ENCODE results near the gene GPM6B.
"Not testable (repeated sequence)": the region's sequence is repeated elsewhere in the genome, so short reads cannot be mapped to it uniquely, and the experiment has no call there.

GPM6B gene

DNA sequence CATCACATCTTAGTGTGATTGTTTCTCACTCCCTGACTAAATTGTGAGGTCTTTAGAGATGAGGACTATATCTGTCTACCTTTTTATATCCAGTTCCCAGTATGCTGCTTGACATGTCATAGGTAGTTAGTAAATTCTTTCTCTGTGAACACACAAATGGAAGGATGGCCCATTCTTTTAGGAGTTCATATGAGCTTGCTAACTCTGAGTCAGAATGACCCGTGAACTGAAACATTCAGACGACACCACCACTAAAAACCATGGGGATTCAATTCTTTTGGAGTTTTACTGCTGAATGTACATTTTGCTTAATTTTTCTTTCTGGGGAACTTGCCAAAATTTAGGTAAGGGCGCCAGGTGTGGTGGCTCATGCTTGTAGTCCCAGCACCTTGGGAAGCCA, 68.4 kb downstream of the GPM6B start:
- FAIRE-seq, result no peak
- TF ChIP-seq POLR2A (IDR thresholded peaks at IDR 0.05; ENCODE audit: low read depth, low read length), result no peak
- DNase-seq (ENCODE audit: insufficient read length, low spot score), result no peak

DNA sequence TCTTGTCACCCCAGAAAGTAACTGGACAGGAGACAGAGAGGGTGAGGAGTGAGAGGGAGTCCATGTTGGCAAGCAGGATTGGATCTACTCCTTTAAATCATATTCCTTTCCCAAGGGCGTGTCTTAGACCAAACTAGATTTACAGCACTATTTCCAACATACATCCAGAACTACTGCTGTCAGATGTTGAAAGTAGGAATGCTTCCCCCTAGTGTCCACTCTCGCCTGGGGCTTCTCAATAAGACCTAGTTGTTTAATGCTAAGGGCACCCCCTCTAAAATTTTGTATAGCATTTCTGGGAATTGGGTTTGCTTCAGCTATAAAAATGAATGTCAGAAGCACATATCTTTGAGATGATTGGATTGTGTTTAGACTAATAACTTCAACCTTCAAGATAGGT, 69.1 kb downstream of the GPM6B start:
- FAIRE-seq (no peak), DNase-seq (ENCODE audit: insufficient read length, low spot score) (no peak)
- no peak for TF ChIP-seq POLR2A (IDR thresholded peaks at IDR 0.05; ENCODE audit: low read depth, low read length)

DNA sequence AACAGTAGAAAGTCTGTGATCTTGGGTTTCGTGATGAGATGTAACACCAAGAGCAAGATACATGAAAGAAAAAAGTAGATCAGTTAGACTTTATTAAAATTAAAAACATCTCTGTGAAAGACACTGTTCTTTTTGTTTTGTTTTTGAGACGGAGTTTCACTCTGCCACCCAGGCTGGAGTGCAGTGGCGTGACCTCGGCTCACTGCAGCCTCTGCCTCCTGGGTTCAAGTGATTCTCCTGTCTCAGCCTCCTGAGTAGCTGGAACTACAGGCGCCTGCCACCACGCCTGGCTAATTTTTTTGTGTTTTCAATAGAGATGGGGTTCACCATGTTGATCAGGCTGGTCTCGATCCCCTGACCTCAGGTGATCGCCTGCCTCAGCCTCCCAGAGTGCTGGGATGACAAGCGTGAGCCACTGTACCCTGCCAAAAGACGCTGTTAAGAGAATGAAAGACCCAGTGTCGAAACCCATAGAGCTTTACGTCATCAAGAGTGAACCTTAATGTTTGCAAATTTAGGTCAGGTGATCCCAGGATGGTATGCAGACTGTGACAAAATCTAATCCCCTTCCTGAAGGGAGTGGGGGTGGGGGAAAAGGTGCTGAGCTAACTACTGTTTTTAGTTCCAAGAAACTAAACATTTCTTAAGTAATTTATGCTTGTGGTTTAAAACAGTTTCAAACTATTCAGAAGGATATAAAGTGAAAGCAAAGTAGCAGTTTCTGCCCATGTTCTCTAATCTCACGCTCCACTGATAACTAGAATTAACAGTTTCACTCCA, 74.3 kb downstream of the GPM6B start:
- no peak for TF ChIP-seq POLR2A (IDR thresholded peaks at IDR 0.05; ENCODE audit: low read depth, low read length)
- no peak for DNase-seq (ENCODE audit: insufficient read length, low spot score)
- no peak for FAIRE-seq

DNA sequence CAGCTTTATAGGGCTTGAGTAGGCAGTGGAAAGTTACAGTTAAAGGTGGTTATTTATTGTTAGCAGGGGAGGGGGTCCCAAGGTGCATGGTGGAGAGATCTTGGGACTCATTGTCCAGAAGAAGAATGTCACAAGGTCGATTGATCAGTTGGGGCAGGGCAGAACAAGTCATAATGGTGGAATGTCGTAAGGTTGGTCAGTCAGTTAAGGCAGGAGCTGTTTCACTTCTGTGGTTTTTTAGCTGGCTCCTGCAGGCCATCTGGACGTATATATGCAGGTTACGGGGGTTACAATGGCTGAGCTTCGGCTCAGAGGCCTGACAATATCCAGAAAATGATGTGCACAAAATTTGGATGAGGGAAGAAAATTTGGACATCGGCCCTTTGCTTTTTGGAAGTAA, 75.2 kb downstream of the GPM6B start:
- no peak for TF ChIP-seq POLR2A (IDR thresholded peaks at IDR 0.05; ENCODE audit: low read depth, low read length)
- FAIRE-seq (no peak), DNase-seq (ENCODE audit: insufficient read length, low spot score) (no peak)

DNA sequence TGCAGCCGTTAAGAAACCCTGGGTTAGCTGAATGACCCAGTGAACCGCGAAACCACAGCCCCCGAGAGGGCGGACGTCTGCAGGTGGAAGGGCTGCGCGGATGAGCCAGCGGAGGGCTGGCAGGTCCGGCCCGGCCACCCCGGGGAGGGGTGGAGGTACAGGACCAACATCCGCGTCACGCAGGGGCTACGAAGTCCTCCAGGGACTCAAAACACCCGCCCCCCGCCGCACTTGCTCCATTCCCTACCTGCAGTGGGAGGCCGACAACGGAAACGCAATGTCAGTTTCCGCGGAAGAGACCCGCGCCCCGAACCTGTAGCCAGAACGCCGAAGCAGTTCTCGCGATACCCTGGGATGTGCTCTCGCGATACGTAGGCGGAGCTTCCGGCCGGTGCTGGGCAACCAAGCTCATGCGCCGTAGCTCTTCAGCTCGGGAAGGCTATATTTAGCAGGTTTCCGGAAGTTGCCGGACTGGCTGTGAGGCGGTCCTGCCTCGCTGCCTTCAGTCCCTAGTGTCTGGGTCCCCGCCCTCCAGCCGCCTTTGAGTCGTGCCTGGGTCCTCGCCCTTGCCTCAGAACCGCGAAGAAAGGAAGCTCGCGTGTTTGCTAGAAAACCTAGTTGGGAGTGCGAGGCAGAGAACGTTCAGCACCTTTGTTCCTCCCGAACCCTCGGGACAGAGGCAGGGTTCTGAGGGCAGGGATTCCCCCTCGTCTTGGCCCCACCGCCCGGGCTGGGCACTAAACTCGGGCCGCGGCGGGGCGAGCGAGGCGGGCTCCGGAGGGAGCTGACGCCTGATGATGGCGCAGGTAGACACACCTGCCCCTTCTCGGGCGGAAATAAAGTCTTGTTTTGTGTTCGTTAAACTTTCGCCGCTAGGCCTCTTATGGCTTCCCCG, 82.4 kb downstream of the GPM6B start, which contains the start of the genes OFD1 and TRAPPC2:
Gene OFD1 (plus strand): TSS at position 471 of the 895 bp plus-strand sequence. CDS start 324 bp downstream, at position 795.
Gene TRAPPC2 (minus strand): TSS at position 343 of the 895 bp plus-strand sequence. CDS start 14,657 bp downstream, outside the sequence.
- DNase-seq (ENCODE audit: insufficient read length, low spot score) (peak; percentile 51), FAIRE-seq (peak; percentile 69)
- TF ChIP-seq POLR2A (IDR thresholded peaks at IDR 0.05; ENCODE audit: low read depth, low read length), result peak; percentile 65

DNA sequence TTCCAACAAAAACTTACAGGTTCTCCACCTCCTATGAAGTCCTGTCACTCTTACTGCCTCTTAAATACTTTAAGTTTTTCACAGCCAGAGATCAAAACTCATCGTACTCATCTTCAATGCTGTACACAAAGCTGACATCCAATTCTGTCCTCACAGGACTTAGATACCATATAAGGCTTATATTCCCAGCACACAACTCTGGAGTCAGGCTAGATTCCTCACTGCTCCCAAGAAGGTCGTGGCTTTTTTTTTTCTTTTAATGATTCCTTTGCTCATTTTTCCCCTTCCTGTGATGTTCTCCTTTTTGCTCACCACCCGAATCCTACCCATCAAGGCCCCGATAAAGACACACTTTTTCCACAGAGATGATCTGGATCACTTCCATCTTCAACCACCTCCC, 83.4 kb downstream of the GPM6B start:
- no peak for FAIRE-seq
- DNase-seq (ENCODE audit: insufficient read length, low spot score), result no peak
- TF ChIP-seq POLR2A (IDR thresholded peaks at IDR 0.05; ENCODE audit: low read depth, low read length), result no peak

DNA sequence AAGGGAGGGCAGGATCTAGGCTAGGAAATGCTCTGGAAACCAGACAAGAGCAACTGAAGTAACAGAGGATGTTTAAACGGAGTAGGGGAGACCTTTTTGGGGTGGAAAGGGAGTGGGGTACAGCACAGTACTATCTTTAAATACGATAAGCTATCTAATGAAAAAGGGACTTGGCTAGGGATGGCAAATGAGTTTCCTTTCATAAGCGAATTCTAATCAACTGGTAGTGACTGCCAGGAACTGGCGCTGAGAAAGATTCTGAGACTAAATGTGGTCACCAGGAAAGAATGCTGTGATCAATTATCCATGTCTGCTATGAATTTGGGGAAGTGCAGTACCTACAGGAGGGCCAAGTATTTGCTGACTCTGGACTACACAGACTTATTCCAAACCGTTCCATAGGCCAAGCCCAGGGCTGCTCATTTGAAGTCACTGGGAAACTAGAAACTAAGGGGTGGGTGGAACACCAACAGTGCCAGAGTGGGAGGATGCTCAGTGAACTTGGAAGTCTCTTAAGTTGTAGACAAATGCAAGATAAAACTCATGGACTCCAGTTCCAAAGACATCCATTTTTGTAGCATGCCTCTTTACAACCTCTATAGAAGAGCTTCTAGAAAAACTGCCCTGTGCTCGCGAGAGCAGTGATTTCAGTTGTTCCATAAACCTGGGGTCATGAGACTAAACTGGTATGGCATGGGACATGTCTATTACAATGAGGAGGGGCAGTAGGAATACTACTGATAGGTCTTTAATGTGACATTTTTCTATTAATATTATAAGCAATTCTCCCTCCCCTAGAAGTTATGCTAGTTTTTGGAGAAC, 84.4 kb downstream of the GPM6B start:
- no peak for DNase-seq (ENCODE audit: insufficient read length, low spot score)
- TF ChIP-seq POLR2A (IDR thresholded peaks at IDR 0.05; ENCODE audit: low read depth, low read length), result no peak
- FAIRE-seq, result no peak

DNA sequence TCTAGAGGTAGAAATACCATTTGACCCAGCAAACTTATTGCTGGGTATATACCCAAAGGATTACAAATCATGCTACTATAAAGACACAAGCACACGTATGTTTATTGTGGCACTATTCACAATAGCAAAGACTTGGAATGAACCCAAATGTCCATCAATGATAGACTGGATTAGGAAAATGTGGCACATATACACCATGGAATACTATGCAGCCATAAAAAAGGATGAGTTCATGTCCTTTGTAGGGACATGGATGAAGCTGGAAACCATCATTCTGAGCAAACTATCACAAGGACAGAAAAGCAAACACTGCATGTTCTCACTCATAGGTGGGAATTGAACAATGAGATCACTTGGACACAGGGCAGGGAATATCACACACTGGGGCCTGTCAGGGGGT, 86.4 kb downstream of the GPM6B start:
- FAIRE-seq; DNase-seq (ENCODE audit: insufficient read length, low spot score): not testable (repeated sequence)

DNA sequence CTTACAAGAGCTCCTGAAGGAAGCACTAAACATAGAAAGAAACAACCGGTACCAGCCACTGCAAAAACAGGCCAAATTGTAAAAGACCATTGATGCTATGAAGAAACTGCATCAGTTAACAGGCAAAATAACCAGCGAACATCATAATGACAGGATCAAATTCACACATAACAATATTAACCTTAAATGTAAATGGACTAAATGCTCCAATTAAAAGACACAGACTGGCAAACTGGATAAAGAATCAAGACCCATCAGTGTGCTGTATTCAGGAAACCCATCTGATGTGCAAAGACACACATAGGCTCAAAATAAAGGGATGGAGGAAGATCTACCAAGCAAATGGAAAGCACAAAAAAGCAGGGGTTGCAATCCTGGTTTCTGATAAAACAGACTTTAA, 90.3 kb downstream of the GPM6B start:
- not testable (repeated sequence) for DNase-seq (ENCODE audit: insufficient read length, low spot score); FAIRE-seq

DNA sequence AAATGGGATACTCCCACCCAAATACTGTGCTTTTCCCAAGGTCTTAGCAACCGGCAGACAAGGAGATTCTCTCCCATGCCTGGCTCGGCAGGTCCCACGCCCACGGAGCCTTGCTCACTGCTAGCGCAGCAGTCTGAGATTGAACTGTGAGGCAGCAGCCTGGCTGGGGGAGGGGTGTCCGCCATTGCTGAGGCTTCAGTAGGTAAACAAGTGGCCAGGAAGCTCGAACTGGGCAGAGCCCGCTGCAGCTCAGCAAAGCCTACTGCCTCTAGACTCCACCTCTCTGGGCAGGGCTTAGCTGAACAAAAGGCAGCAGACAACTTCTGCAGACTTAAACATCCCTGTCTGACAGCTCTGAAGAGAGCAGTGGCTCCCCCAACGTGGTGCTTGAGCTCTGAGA, 92.0 kb downstream of the GPM6B start:
- not testable (repeated sequence) for DNase-seq (ENCODE audit: insufficient read length, low spot score); FAIRE-seq

DNA sequence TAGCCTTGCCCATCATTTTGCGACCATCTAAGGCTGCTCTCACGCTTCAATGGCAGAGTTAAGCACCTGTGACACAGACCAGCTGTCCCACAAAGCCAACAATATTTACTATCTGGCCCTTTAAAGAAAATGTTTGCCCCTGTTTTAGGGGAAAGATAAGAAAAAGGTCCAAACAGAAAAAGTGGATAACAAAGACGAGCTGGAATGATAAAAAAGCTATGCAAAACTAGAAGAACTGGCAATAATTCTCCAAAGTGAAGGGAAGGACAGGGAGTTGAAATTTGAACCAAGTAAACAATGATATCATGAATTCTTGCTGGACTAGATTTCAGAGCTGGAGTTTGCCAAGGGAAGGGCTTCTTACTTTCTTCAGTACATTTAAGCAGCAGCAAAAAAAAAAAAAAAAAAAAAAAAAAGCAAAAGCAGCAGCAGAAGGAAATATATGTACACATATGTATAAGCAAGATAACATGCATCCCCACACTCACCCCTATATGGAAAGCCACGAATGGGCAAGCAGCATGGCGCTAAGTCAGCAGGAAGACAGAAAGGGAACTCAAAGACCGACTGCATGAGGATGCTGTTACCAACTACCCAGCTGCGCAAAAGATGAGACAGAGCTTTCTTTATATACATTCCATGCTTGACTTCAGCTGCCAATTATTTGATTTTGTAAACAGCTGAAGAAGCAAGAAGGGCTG, 94.9 kb downstream of the GPM6B start:
- FAIRE-seq (no peak), DNase-seq (ENCODE audit: insufficient read length, low spot score) (no peak)
- no peak for TF ChIP-seq POLR2A (IDR thresholded peaks at IDR 0.05; ENCODE audit: low read depth, low read length)

DNA sequence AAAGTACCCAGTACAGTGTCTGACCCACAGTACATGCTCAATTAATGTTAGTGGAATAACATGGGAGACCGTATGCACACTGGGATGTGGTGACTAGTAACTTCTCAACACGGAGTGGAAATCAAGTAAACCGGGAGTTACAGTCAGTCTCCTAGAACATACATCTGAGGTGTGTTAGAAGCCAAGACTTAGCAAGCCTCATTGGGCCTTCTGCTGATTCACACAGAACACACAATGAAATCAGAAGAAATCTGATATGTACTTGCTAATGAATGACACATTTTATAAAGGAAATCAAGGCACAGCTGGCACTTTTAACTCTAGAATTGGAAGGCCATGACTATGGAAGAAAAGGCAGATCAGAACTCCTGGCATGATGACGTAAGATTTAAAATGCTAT, 95.5 kb downstream of the GPM6B start:
- no peak for DNase-seq (ENCODE audit: insufficient read length, low spot score)
- TF ChIP-seq POLR2A (IDR thresholded peaks at IDR 0.05; ENCODE audit: low read depth, low read length), result no peak
- no peak for FAIRE-seq
